Inferior parietal cortex (tissue), 1 donor: Measurements from ENCODE around the gene BCL2L2.

ENCODE experiments used
- DNase-seq: peaks from one replicate; pipeline ENCODE4 v3.0.0-alpha.2; 2016; ENCODE audit errors: extremely low spot score

BCL2L2 gene

GRCh38 chr14:23355871-23356435 is 49.3 kb downstream of the BCL2L2 start:
- DNase-seq = no peak

GRCh38 chr14:23356662-23357061 is 50.0 kb downstream of the BCL2L2 start:
- no peak for DNase-seq

- no peak for DNase-seq
Measured at GRCh38 chr14:23357261-23357660, 50.6 kb downstream of the BCL2L2 start.

- no peak for DNase-seq
Measured at GRCh38 chr14:23358042-23358441, 51.4 kb downstream of the BCL2L2 start.

- no peak for DNase-seq
Measured at GRCh38 chr14:23358553-23359166, 52.0 kb downstream of the BCL2L2 start.

- no peak for DNase-seq
Measured at GRCh38 chr14:23359167-23359626, 52.6 kb downstream of the BCL2L2 start.

- DNase-seq = no peak
Measured at GRCh38 chr14:23359722-23360447, 53.3 kb downstream of the BCL2L2 start.

- peak; percentile 44 for DNase-seq
Measured at GRCh38 chr14:23360496-23360895, 53.9 kb downstream of the BCL2L2 start.

GRCh38 chr14:23361320-23361719 is 54.7 kb downstream of the BCL2L2 start:
- peak; percentile 44 for DNase-seq
